ENCODE measurements around the gene SARS1.

The SARS1 gene

GRCh38 chr1:109263597-109264378 lies 50.1 kb downstream of the SARS1 start:
- no peak for DNase-seq

GRCh38 chr1:109264379-109264755 lies 50.6 kb downstream of the SARS1 start:
- DNase-seq, result no peak

- no peak for DNase-seq
Measured at GRCh38 chr1:109265016-109265415, 51.3 kb downstream of the SARS1 start.

- no peak for DNase-seq
Measured at GRCh38 chr1:109265741-109266330, 52.1 kb downstream of the SARS1 start.

GRCh38 chr1:109266965-109267364 lies 53.2 kb downstream of the SARS1 start:
- no peak for DNase-seq

GRCh38 chr1:109267743-109268300 lies 54.1 kb downstream of the SARS1 start:
- no peak for DNase-seq

DNA sequence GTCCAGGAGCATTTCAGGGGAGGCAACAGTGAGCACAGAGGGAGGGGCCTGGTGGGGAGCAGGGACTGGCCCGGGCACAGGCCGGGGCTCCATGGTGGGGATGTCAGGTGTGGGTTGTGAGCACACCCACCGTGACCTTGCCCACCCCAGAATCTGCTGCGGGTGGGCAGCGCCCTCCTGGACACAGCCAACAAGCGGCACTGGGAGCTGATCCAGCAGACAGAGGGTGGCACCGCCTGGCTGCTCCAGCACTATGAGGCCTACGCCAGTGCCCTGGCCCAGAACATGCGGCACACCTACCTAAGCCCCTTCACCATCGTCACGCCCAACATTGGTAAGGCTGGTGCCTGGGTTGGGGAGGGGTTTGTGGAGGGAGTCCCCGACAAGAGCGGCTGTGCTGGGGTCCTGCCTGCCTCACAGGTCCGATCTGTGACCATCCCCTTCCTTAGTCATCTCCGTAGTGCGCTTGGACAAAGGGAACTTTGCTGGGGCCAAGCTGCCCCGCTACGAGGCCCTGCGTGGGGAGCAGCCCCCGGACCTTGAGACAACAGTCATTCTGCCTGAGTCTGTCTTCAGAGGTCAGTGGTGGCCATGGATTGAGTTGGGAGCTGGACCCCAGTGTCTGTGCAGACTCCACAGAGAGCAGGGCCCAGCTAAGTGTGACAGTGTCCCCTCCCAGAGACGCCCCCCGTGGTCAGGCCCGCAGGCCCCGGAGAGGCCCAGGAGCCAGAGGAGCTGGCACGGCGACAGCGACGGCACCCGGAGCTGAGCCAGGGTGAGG lies 54.9 kb downstream of the SARS1 start:
- no peak for DNase-seq

GRCh38 chr1:109269212-109269980 lies 55.7 kb downstream of the SARS1 start:
- no peak for DNase-seq

GRCh38 chr1:109269981-109270622 lies 56.4 kb downstream of the SARS1 start:
- no peak for DNase-seq

DNA sequence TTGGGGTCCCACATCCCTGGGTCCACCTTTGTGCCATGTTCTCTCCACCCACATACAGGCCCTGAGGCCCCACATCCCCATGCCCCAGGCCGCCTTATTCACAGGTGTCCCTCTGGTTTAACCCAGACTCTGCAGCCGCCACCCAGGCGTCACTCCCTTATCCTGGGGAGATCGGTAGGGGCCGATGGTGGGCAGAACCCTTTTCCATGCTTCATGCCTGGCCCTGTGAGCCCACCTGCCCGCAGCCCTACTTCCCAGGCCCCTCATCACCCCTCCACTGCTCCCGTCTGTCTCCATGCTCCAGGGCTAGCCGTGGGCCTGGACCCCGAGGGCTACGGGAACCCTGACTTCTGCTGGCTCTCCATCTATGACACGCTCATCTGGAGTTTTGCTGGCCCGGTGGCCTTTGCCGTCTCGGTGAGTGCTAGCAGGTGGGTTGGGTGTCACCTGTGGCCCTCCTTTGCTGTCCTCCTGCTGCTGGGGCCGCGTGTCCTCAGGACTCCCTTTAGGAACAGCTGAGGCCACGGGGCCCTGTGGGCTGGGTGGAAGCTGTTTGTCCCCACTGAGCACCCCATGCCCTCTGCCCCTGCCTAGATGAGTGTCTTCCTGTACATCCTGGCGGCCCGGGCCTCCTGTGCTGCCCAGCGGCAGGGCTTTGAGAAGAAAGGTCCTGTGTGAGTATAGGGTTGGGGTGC lies 57.1 kb downstream of the SARS1 start:
- no peak for DNase-seq

GRCh38 chr1:109271458-109271857 lies 57.7 kb downstream of the SARS1 start:
- no peak for DNase-seq

DNA sequence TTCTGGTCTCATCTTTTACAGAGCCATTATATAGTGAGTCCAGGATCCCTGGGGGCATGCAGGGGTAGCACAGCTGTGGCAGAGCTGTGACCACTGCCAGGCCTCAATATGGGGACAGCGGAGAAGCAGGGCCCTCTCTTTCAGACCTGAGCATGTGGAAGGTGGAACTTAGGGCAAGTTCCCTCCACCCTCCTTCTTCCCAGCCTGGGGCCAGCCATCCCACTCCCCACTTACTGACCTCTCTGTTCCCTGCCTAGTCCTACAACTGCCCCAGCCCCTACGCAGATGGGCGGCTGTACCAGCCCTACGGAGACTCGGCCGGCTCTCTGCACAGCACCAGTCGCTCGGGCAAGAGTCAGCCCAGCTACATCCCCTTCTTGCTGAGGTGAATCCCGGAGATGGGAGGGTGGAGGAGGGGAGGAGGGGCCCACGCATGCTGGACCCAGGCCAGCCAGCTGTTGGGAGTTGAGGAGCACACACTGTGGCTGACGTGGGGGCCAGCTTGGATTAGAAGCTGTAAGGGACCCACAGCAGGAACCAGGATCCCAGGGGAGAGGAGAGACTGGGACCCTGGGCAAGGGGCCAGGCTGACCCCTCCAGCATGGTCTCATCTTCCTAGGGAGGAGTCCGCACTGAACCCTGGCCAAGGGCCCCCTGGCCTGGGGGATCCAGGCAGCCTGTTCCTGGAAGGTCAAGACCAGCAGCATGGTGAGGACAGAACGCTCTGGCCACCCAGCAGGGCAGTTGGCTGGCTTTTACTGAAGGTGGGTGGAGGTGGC lies 58.5 kb downstream of the SARS1 start:
- no peak for DNase-seq

DNA sequence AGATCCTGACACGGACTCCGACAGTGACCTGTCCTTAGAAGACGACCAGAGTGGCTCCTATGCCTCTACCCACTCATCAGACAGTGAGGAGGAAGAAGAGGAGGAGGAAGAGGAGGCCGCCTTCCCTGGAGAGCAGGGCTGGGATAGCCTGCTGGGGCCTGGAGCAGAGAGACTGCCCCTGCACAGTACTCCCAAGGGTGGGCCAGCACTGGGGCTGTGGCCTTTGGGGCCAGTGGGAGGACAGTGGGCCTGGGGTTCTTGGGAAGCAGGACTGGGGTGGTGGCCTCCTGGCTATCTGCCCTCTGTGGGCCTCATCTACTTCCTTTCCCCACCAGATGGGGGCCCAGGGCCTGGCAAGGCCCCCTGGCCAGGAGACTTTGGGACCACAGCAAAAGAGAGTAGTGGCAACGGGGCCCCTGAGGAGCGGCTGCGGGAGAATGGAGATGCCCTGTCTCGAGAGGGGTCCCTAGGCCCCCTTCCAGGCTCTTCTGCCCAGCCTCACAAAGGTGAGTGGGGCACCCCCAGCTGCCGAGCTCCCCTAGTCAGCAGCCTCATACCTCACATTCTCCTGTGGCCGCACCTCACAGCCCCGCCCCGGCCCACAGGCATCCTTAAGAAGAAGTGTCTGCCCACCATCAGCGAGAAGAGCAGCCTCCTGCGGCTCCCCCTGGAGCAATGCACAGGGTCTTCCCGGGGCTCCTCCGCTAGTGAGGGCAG lies 59.3 kb downstream of the SARS1 start:
- no peak for DNase-seq

GRCh38 chr1:109273570-109274288 lies 60.0 kb downstream of the SARS1 start:
- no peak for DNase-seq

- no peak for DNase-seq
Measured at GRCh38 chr1:109274533-109275476, 61.1 kb downstream of the SARS1 start.

- DNase-seq, result no peak
Measured at GRCh38 chr1:109275706-109276345, 62.1 kb downstream of the SARS1 start.

- DNase-seq, result no peak
Measured at GRCh38 chr1:109277434-109278204, 63.9 kb downstream of the SARS1 start.
